Measurements from ENCODE around the gene DIAPH2. TPM values are rescaled to one million over a fixed set of nuclear protein-coding genes. Genes with fewer than 3 reads are reported as not detected.
"Not testable (repeated sequence)": the region's sequence is repeated elsewhere in the genome, so short reads cannot be mapped to it uniquely, and the experiment has no call there.

The DIAPH2 gene
- total RNA-seq, 1 donor from 2014 or later = 12.7 TPM

DNA sequence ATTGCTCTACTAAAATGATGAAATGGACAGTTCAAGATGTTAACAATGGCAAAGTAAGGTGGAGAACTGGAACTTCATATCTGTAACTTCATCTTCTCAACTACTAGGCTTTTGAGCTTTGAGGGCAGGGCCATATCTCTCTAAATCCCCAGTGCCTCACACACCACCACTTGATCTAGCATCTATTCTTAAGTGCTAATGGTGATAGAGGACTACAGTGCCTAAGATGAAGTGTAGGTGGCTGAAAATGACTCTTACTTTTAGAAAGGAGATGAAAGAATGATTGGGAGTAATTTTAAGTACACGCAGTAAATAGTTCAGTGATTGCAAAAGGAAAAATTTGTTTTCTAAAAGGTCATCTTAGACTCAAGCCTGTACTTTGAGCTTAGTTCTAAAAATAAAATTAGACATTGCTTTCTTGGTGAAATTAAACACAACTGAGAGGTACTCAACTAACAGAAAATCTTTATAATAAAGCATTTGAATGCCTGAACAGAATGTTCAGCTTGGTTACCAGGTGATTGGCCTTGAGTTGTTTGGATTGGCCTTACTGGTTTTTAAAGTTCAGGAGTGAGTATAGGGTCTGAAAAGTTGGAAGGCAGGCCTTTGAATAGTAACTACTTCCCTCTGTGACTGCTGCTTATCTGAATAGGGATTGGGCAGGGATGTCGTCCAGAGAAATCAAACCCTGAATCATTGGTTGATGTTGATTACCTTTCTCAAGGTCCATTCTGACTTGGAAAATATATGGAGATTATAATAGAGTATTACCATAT, 45.4 kb downstream of the DIAPH2 start:
- Mint-ChIP-seq H3K4me3 (no peak overlapping the region), H3K9me3 (no peaks in the 10 kb centered on the region), H3K4me1 (peaks cover 3% of the 10 kb centered on the region), H3K36me3 (ENCODE audit: low read depth) (no peaks in the 10 kb centered on the region), H3K27me3 (no peaks in the 10 kb centered on the region), H3K27ac (no peak overlapping the region)
- DNase-seq = no peak
- intact Hi-C loops (cut with micrococcal nuclease) = no loop called here

DNA sequence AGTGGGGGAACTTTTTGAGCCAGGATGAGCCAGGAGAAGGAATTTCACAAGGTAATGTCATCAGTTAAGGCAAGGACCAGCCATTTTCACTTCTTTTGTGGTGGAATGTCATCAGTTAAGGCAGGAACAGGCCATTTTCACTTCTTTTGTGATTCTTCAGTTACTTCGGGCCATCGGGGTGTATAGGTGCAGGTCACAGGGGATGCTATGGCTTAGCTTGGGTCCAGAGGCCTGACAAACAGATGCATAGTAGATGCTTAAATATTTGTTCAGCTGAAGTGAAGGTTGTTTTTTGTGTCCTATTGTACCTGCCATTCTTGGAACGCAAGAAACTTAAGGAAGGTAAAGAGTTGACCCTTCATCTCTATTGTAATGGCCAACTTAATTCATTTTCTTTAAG, 46.4 kb downstream of the DIAPH2 start:
- H3K27me3 Mint-ChIP-seq; H3K36me3 Mint-ChIP-seq (ENCODE audit: low read depth); DNase-seq; H3K27ac Mint-ChIP-seq; H3K9me3 Mint-ChIP-seq; H3K4me3 Mint-ChIP-seq; intact Hi-C loops (cut with micrococcal nuclease); H3K4me1 Mint-ChIP-seq: not testable (repeated sequence)

DNA sequence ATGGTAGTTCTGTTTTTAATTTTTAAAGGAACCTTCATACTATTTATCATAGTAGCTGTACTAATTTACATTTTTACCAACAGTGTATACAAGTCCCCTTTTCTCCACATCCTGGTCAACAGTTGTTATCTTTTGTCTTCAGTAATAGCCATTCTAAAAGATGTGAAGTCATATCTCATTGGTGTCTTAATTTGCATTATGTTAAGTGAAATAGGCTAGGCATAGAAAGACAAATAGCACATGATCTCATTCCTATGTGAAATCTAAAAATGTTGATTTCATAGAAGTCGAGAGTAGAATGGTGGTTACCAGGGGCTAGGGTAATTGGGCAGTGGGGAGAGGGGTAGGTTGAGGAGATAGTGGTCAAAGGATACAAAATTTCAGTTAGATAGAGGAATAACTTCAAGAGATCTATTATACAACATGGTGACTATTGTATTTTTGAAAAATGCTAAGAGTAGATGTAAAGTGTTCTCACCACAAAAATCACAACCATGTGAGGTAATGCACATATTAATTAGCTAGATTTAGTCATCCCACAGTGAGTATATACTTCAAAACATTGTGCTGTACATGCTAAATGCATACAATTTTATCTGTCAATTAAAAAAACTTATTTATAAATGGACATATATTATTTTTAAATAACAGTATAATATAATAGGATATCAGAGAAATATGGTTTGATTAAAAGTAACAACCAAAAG, 58.9 kb downstream of the DIAPH2 start:
- Mint-ChIP-seq H3K9me3 (no peaks in the 10 kb centered on the region), H3K36me3 (ENCODE audit: low read depth) (no peaks in the 10 kb centered on the region), H3K27me3 (no peaks in the 10 kb centered on the region), H3K4me3 (no peak overlapping the region), H3K27ac (no peak overlapping the region), H3K4me1 (no peaks in the 10 kb centered on the region)
- no peak for DNase-seq
- intact Hi-C loops (cut with micrococcal nuclease) = no loop called here

GRCh38 chrX:96752781-96753180, 68.1 kb downstream of the DIAPH2 start:
- H3K4me1 Mint-ChIP-seq = no peaks in the 10 kb centered on the region
- DNase-seq = no peak
- H3K9me3 Mint-ChIP-seq = no peaks in the 10 kb centered on the region
- intact Hi-C loops (cut with micrococcal nuclease) = no loop called here
- no peak overlapping the region for H3K4me3 Mint-ChIP-seq
- H3K27ac Mint-ChIP-seq = no peak overlapping the region
- no peaks in the 10 kb centered on the region for H3K27me3 Mint-ChIP-seq
- peaks cover 7% of the 10 kb centered on the region for H3K36me3 Mint-ChIP-seq (ENCODE audit: low read depth)

DNA sequence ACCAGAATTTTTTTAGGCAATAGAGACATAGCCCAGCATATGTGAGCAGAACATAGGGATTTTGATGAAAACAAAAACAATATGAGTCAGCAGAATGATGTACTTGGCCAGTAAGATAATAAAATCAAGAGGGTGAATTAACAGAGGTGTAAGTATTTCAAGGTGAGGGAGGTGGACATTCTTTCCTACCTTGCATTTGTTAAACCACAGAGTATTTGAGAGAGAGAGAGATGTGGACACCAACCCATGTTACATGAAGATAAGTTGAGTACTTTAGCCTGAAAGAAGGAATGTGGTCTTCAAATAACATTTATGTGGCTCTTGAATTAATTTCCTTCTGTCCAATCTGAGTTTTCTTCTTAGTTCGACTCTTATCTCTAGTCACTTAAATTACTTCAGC, 68.6 kb downstream of the DIAPH2 start:
- no peak for DNase-seq
- Mint-ChIP-seq H3K27me3 (no peaks in the 10 kb centered on the region), H3K9me3 (no peaks in the 10 kb centered on the region), H3K4me3 (no peak overlapping the region), H3K36me3 (ENCODE audit: low read depth) (peaks cover 7% of the 10 kb centered on the region), H3K27ac (no peak overlapping the region), H3K4me1 (no peaks in the 10 kb centered on the region)
- intact Hi-C loops (cut with micrococcal nuclease) = no loop called here

DNA sequence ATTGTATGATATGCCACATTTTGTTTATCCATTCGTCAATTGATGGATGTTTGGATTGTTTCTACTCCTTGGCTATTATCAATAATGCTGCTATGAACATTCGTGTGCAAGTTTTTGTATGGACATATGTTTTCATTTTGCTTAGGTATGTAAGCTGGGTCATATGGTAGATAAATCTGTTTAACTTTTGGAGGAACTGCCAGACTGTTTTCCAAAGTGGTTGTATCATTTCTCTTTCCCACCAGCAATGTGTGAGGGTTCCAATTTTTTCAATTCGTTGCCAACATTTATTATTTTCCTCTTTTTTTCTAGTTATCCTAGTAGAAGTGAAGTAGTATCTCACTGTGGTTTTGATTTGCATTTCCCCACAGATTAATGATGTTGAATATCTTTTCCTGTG, 71.8 kb downstream of the DIAPH2 start:
- Mint-ChIP-seq H3K4me3 (no peak overlapping the region), H3K4me1 (no peaks in the 10 kb centered on the region), H3K27ac (no peak overlapping the region), H3K36me3 (ENCODE audit: low read depth) (peaks cover 7% of the 10 kb centered on the region), H3K27me3 (no peaks in the 10 kb centered on the region), H3K9me3 (no peaks in the 10 kb centered on the region)
- intact Hi-C loops (cut with micrococcal nuclease) = no loop called here
- no peak for DNase-seq

DNA sequence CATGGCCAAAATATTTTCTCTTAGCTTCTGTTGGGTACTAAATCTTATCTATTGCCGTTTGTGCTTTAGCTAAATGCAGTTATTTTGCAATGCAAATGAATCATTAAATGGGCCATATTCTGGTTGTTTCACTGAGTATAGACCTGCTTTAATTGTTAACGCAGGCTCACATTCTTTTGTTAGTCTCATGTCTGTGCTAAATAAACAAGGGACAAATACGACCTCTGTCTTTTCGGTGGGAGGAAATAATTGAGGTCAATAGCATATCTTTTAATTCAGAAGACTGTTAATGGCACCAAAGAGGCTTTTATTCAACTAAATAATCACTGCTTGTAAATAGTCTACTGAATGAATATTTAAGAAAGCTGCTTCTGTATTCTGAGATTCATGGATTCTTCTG, 76.9 kb downstream of the DIAPH2 start:
- Mint-ChIP-seq H3K4me1 (peaks cover 9% of the 10 kb centered on the region), H3K27ac (no peak overlapping the region), H3K4me3 (no peak overlapping the region), H3K9me3 (no peaks in the 10 kb centered on the region), H3K27me3 (no peaks in the 10 kb centered on the region), H3K36me3 (ENCODE audit: low read depth) (no peaks in the 10 kb centered on the region)
- intact Hi-C loops (cut with micrococcal nuclease) = no loop called here
- DNase-seq = no peak

GRCh38 chrX:96763608-96764007, 79.0 kb downstream of the DIAPH2 start:
- intact Hi-C loops (cut with micrococcal nuclease) = no loop called here

DNA sequence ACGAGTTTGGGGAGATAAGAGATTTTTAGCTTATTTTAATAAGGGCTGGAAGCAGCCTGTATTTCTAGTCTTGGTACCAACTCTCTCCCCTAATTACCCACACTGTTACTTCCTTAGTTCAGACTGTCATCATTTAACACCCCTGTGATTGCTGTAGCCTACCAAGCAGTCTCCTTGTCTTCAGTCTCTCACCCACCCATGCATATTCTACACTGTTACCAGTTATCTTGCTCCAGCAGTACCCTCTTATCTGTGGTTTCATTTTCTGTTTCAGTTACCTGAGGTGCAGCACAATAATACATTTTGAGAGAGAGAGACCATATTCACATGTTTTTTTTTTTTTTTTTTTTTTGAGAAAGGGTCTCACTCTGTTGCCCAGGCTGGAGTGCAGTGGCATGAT, 80.2 kb downstream of the DIAPH2 start:
- no peak for DNase-seq
- intact Hi-C loops (cut with micrococcal nuclease) = no loop called here
- Mint-ChIP-seq H3K27ac (no peak overlapping the region), H3K36me3 (ENCODE audit: low read depth) (no peaks in the 10 kb centered on the region), H3K4me1 (peaks cover 9% of the 10 kb centered on the region), H3K9me3 (no peaks in the 10 kb centered on the region), H3K27me3 (no peaks in the 10 kb centered on the region), H3K4me3 (no peak overlapping the region)

More at GRCh38 chrX:96763608-96764007, 79.0 kb downstream of the DIAPH2 start:
- H3K4me1 Mint-ChIP-seq = peaks cover 9% of the 10 kb centered on the region
- no peaks in the 10 kb centered on the region for H3K36me3 Mint-ChIP-seq (ENCODE audit: low read depth)
- H3K4me3 Mint-ChIP-seq = no peak overlapping the region
- no peak overlapping the region for H3K27ac Mint-ChIP-seq
- no peaks in the 10 kb centered on the region for H3K27me3 Mint-ChIP-seq
- H3K9me3 Mint-ChIP-seq = no peaks in the 10 kb centered on the region
- DNase-seq = no peak

DNA sequence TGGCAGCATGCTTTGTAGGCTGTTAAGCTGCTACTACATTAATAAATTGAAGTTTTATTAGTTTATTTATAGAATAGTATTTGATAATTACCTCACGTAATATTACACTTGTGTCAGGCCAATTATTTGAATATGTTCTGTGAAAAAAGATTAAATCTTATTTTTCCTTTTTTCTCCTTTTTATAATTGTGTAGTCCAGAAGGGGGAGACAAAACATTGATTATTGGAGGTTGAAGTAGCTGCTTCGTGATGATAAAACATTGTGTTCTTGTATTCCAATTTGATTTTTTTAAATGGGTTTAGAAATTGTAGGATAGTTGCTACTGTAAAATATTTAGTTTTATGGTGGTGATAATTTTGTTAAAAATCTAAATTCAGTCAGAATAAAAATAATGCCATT, 85.7 kb downstream of the DIAPH2 start:
- no peaks in the 10 kb centered on the region for H3K27me3 Mint-ChIP-seq
- no peak overlapping the region for H3K27ac Mint-ChIP-seq
- DNase-seq = no peak
- no peaks in the 10 kb centered on the region for H3K4me1 Mint-ChIP-seq
- H3K36me3 Mint-ChIP-seq (ENCODE audit: low read depth) = no peaks in the 10 kb centered on the region
- H3K9me3 Mint-ChIP-seq = no peaks in the 10 kb centered on the region
- no peak overlapping the region for H3K4me3 Mint-ChIP-seq
- intact Hi-C loops (cut with micrococcal nuclease) = no loop called here

- intact Hi-C loops (cut with micrococcal nuclease) = no loop called here
Observed at GRCh38 chrX:96771486-96771885, 86.8 kb downstream of the DIAPH2 start.

GRCh38 chrX:96774116-96774515, 89.5 kb downstream of the DIAPH2 start:
- intact Hi-C loops (cut with micrococcal nuclease) = no loop called here
- Mint-ChIP-seq H3K27ac (no peak overlapping the region), H3K36me3 (ENCODE audit: low read depth) (no peaks in the 10 kb centered on the region), H3K4me1 (no peaks in the 10 kb centered on the region), H3K4me3 (no peak overlapping the region), H3K9me3 (no peaks in the 10 kb centered on the region), H3K27me3 (no peaks in the 10 kb centered on the region)
- no peak for DNase-seq

More at GRCh38 chrX:96771486-96771885, 86.8 kb downstream of the DIAPH2 start:
- DNase-seq = no peak
- H3K36me3 Mint-ChIP-seq (ENCODE audit: low read depth) = no peaks in the 10 kb centered on the region
- H3K27me3 Mint-ChIP-seq = no peaks in the 10 kb centered on the region
- H3K4me1 Mint-ChIP-seq = no peaks in the 10 kb centered on the region
- no peak overlapping the region for H3K27ac Mint-ChIP-seq
- no peaks in the 10 kb centered on the region for H3K9me3 Mint-ChIP-seq
- H3K4me3 Mint-ChIP-seq = no peak overlapping the region

DNA sequence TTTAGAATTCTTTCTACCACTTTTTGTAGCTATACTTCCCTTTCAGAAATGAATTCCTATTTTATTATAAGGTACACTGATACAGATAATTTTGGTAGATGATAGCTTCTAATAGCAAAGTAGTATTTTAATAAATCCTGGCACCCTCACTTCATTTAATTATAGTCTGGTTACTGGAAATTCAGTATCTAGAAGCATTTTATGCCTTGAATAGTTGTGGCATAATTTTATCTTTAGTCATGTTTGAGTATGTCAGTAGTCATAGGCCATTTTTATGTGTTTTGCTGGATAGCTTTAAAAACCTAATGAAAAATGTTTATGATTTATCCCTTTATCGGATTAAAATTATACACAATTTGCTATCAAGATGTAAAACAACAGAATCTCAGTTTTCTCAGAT, 92.3 kb downstream of the DIAPH2 start:
- Mint-ChIP-seq H3K27ac (no peak overlapping the region), H3K9me3 (no peaks in the 10 kb centered on the region), H3K4me1 (no peaks in the 10 kb centered on the region), H3K27me3 (no peaks in the 10 kb centered on the region), H3K4me3 (no peak overlapping the region), H3K36me3 (ENCODE audit: low read depth) (no peaks in the 10 kb centered on the region)
- DNase-seq = no peak
- intact Hi-C loops (cut with micrococcal nuclease) = no loop called here

GRCh38 chrX:96791559-96791958, 106.9 kb downstream of the DIAPH2 start:
- Mint-ChIP-seq H3K4me3 (no peak overlapping the region), H3K27me3 (no peaks in the 10 kb centered on the region), H3K27ac (no peak overlapping the region), H3K9me3 (no peaks in the 10 kb centered on the region), H3K36me3 (ENCODE audit: low read depth) (no peaks in the 10 kb centered on the region), H3K4me1 (no peaks in the 10 kb centered on the region)
- intact Hi-C loops (cut with micrococcal nuclease) = no loop called here
- DNase-seq = no peak

Data from activated CD4-positive, alpha-beta T cell treated with anti-CD3 and anti-CD28 coated beads, Interleukin-2, amount 10 ng/mL, durations not matched to agents 24 days and 14 days (primary cell).